HCT116 (cell line): ENCODE results near the gene INAFM1. TPM values are rescaled to one million over a fixed set of nuclear protein-coding genes. Genes with fewer than 3 reads are reported as not detected.

Source experiments
- ATAC-seq: fragments of 200-7000 bp; cut with Tn5 transposase; 2 replicates; pipeline ENCODE4 v1.9.1; 2020; ENCODE audit warnings: mild to moderate bottlenecking, moderate library complexity
- BruUV-seq: library from RNA; stranded (reverse); fragments of 400-500 nt; replicated peaks from 2 replicates; lab custom pipeline; 2021; lab: Mats Ljungman, UMichigan
- CTCF ChIA-PET: fragments of 300-600 bp; sonication (Branson Sonifier 250); formaldehyde crosslinking; loops from one replicate; lab custom pipeline; 2021; ENCODE audit warnings: antibody characterized with exemption; lab: Charles Lee
- POLR2A ChIA-PET: fragments of 300-600, 350-600 bp; sonication (Branson Sonifier 250); formaldehyde crosslinking; loops from one replicate; lab custom pipeline; 2021; ENCODE audit warnings: antibody characterized with exemption; lab: Charles Lee
- RAD21 ChIA-PET, 2 experiments: fragments of 300-600 bp; sonication (Branson Sonifier 250); formaldehyde crosslinking; loops; one replicate each; lab custom pipeline; 2023; ENCODE audit warnings: low total read pairs in 2 of 2; ENCODE audit not compliant: uncharacterized antibody in 2 of 2, unreplicated experiment in 2 of 2, low non-redundant PET in 1 of 2; lab: Charles Lee
- DNase-seq: peaks from one replicate; pipeline ENCODE4 v3.0.0-alpha.2; 2010; ENCODE audit warnings: low read depth, low spot score
- H2AFZ ChIP-seq: fragments of 200-600 bp; shearing (Covaris generic), sonication (generic); 2 replicates; pipeline ENCODE4 v1.6.1; 2017; ENCODE audit warnings: low read depth, mixed run types, mixed read lengths, antibody characterized with exemption, low read length; ENCODE audit not compliant: poor library complexity, severe bottlenecking
- H3K27ac ChIP-seq: 2 replicates; pipeline ENCODE4 v1.5.1; 2012; ENCODE audit warnings: low read depth, low read length
- H3K27me3 ChIP-seq: fragments of 200-600 bp; sonication (generic); 2 replicates; pipeline ENCODE4 v1.6.1; 2016; ENCODE audit warnings: mixed run types, low read length, mixed read lengths; ENCODE audit not compliant: insufficient read depth
- H3K36me3 ChIP-seq, 2 experiments: fragments of 200-500 bp in 1 of 2; fragments of 200-600 bp in 1 of 2; sonication (Bioruptor generic) in 1 of 2; sonication (generic) in 1 of 2; 2 replicates each; pipeline versions ENCODE4 v1.5.1 to v1.6.1; 2014 to 2016; ENCODE audit warnings: low read length in 2 of 2, inconsistent platforms in 1 of 2, mixed read lengths in 1 of 2, mixed run types in 1 of 2; ENCODE audit not compliant: insufficient read depth in 2 of 2, control insufficient read depth in 1 of 2
- H3K4me1 ChIP-seq, 2 experiments: fragments of 200-600 bp in 1 of 2; sonication (generic) in 1 of 2; 2 replicates each; pipeline versions ENCODE4 v1.5.1 to v1.6.1; 2012 to 2017; ENCODE audit warnings: low read length in 2 of 2, inconsistent platforms in 1 of 2, mild to moderate bottlenecking in 1 of 2, mixed read lengths in 1 of 2, mixed run types in 1 of 2, moderate library complexity in 1 of 2; ENCODE audit not compliant: insufficient read depth in 2 of 2, control insufficient read depth in 1 of 2
- H3K4me2 ChIP-seq: fragments of 200-600 bp; sonication (generic); 2 replicates; pipeline ENCODE4 v1.6.1; 2017; ENCODE audit warnings: mixed run types, low read length, mixed read lengths
- H3K4me3 ChIP-seq, 2 experiments: fragments of 200-600 bp in 1 of 2; sonication (generic) in 1 of 2; replicated peaks in 1 of 2; 2 replicates each; pipeline ENCODE4 v1.5.1; 2011 to 2016; ENCODE audit warnings: low read length in 2 of 2, control low read depth in 1 of 2, low read depth in 1 of 2, mild to moderate bottlenecking in 1 of 2, mixed read lengths in 1 of 2, mixed run types in 1 of 2
- H3K79me2 ChIP-seq: fragments of 200-600 bp; sonication (generic); 2 replicates; pipeline ENCODE4 v1.6.1; 2017; ENCODE audit warnings: mild to moderate bottlenecking, mixed run types, low read length, moderate library complexity, mixed read lengths; ENCODE audit not compliant: insufficient read depth
- H3K9ac ChIP-seq: fragments of 200-600 bp; sonication (generic); 2 replicates; pipeline ENCODE4 v1.6.1; 2016; ENCODE audit warnings: low read length, mixed read lengths
- H3K9me2 ChIP-seq: fragments of 200-600 bp; sonication (generic), shearing (Covaris generic); 2 replicates; pipeline ENCODE4 v1.6.1; 2017; ENCODE audit warnings: mixed run types, mild to moderate bottlenecking, moderate library complexity; ENCODE audit not compliant: insufficient read depth
- H3K9me3 ChIP-seq, 2 experiments: fragments of 200-500 bp in 1 of 2; fragments of 200-600 bp in 1 of 2; sonication (Bioruptor generic) in 1 of 2; sonication (generic) in 1 of 2; 2 replicates each; pipeline ENCODE4 v1.6.1; 2014 to 2017; ENCODE audit warnings: low read length in 2 of 2, mixed read lengths in 2 of 2, inconsistent platforms in 1 of 2, low read depth in 1 of 2, mild to moderate bottlenecking in 1 of 2, mixed run types in 1 of 2, moderate library complexity in 1 of 2; ENCODE audit not compliant: control insufficient read depth in 1 of 2, insufficient read depth in 1 of 2
- H4K20me1 ChIP-seq: fragments of 200-600 bp; sonication (generic), shearing (Covaris generic); 2 replicates; pipeline ENCODE4 v1.6.1; 2017; ENCODE audit warnings: mixed run types, mild to moderate bottlenecking, moderate library complexity; ENCODE audit not compliant: insufficient read depth
- CBX3 ChIP-seq: IDR thresholded peaks from 2 replicates; pipeline ENCODE4 v1.6.1; 2012; ENCODE audit warnings: low read depth
- CEBPB ChIP-seq: IDR thresholded peaks from 2 replicates; pipeline ENCODE4 v1.6.1; 2012; ENCODE audit warnings: low read depth
- EGR1 ChIP-seq: IDR thresholded peaks from 2 replicates; pipeline ENCODE4 v1.6.1; 2012; ENCODE audit warnings: low read depth
- JUND ChIP-seq: IDR thresholded peaks from 2 replicates; pipeline ENCODE4 v1.6.1; 2012
- POLR2AphosphoS5 ChIP-seq: IDR thresholded peaks from 2 replicates; pipeline ENCODE4 v1.6.1; 2011; ENCODE audit warnings: mild to moderate bottlenecking, low read depth, low read length, moderate library complexity
- RAD21 ChIP-seq: IDR thresholded peaks from 2 replicates; pipeline ENCODE4 v1.6.1; 2012; ENCODE audit warnings: low read depth, mild to moderate bottlenecking
- REST ChIP-seq: IDR thresholded peaks from 2 replicates; pipeline ENCODE4 v1.6.1; 2012; ENCODE audit warnings: low read depth
- intact Hi-C: fragments of 100-400 bp; cut with micrococcal nuclease; formaldehyde crosslinking; loops from 2 replicates; pipeline ENCODE4 v1.10.0; 2022
- total RNA-seq: library from RNA; stranded (reverse); gene quantifications from one replicate; pipeline ENCODE4 v1.2.1, GENCODE V29; 2021; ENCODE audit not compliant: unreplicated experiment
- TF ChIP-seq, protein P1 (sequence below), 3 experiments: fragments of 200-600 bp in 1 of 3; sonication (generic) in 1 of 3; IDR thresholded peaks in 2 of 3; conservative IDR thresholded peaks in 1 of 3; 2 replicates each; pipeline ENCODE4 v1.5.1; 2012 to 2017; ENCODE audit warnings: low read depth in 2 of 3, low read length in 2 of 3, antibody characterized with exemption in 1 of 3, borderline replicate concordance in 1 of 3, control low read depth in 1 of 3, mild to moderate bottlenecking in 1 of 3, mixed read lengths in 1 of 3, mixed run types in 1 of 3, moderate library complexity in 1 of 3; ENCODE audit not compliant: insufficient read depth in 1 of 3

INAFM1 gene
- total RNA-seq, 1 experiment from 2014 or later: 22.9 TPM

DNA sequence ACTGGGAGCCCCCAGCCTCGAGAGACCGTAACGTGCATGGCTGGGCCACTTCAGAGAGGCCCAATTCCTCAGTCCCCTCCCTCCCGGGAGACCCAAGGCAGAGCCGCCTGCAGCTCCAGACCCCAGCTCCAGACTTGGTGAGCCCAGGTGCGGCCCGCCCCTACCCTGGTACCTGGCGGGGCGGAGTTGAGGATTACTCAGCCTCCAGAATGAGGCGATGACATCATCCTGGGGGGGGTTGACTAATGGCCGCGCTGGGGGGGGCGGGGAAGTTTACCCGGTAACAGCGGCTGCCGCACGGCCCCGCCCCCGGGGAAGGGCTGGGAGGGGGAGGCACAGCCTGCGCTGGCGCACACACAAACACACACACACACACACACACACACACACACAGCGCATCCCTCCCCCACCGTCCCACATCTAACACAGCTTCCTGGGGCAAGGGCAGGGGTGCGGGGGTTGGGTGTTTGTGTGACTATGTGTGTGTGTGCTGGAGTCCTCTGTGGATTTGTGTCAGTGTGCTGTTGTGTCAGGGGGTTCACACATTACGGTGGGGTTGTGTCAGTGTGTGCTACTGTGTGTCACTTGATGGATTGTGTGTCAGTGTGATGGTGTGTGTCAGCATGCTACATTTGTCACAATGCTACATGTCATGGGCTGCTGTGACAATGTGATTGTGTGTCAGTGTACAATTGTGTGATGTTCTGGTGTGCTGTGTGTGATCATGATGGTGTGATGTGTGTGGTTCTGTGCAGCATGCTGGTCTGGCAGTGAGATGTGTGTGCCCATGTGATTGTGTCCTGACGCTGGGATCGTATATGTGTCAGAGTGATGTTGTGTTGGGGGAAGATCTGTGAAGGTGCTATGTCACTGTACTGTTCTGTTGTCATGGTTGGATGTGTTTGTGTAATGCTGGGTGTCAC lies 33.4 kb upstream of the INAFM1 start (continued):
- TF ChIP-seq REST (no peak), CBX3 (peak; percentile 35; the same call in 1 of the 2 replicates), EGR1 (peak; percentile 35; the same call in 1 of the 2 replicates)

GRCh38 chr19:47241919-47242577 lies 32.6 kb upstream of the INAFM1 start:
- TF ChIP-seq POLR2AphosphoS5 (peak; percentile 56; the same call in 1 of the 2 replicates), CEBPB (no peak), RAD21 (no peak), JUND (no peak), CBX3 (0 out of 2 replicates have a peak, but pooled peaks have one; percentile 4)
- TF ChIP-seq, protein P1, sequence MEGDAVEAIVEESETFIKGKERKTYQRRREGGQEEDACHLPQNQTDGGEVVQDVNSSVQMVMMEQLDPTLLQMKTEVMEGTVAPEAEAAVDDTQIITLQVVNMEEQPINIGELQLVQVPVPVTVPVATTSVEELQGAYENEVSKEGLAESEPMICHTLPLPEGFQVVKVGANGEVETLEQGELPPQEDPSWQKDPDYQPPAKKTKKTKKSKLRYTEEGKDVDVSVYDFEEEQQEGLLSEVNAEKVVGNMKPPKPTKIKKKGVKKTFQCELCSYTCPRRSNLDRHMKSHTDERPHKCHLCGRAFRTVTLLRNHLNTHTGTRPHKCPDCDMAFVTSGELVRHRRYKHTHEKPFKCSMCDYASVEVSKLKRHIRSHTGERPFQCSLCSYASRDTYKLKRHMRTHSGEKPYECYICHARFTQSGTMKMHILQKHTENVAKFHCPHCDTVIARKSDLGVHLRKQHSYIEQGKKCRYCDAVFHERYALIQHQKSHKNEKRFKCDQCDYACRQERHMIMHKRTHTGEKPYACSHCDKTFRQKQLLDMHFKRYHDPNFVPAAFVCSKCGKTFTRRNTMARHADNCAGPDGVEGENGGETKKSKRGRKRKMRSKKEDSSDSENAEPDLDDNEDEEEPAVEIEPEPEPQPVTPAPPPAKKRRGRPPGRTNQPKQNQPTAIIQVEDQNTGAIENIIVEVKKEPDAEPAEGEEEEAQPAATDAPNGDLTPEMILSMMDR (IDR thresholded peaks at IDR 0.05 in 2 of 3, conservative IDR thresholded peaks at IDR 0.05 in 1 of 3; ENCODE audit: borderline replicate concordance in 1 of 3, insufficient read depth in 1 of 3, low read depth in 2 of 3, low read length in 2 of 3): no peak
- Histone ChIP-seq H3K9me3 (no peaks in the 10 kb centered on the region), H3K4me1 (peaks cover 28 to 44% of the 10 kb centered on the region in 2 experiments), H3K27ac (peak overlapping the region; percentile 42; the same call in 1 of the 2 replicates), H3K9ac (peak overlapping the region; percentile 43; the same call in 1 of the 2 replicates), H4K20me1 (no peaks in the 10 kb centered on the region), H3K9me2 (no peaks in the 10 kb centered on the region), H3K36me3 (no peaks in the 10 kb centered on the region), H3K27me3 (no peaks in the 10 kb centered on the region), H3K4me3 (no peak overlapping the region; a peak in 1 of 4 replicates), H2AFZ (no peak overlapping the region), H3K79me2 (no peaks in the 10 kb centered on the region), H3K4me2 (peak overlapping the region; percentile 73)
- RAD21 ChIA-PET: no interaction called here
- no TSS peak for BruUV-seq
- CTCF ChIA-PET: no interaction called here
- POLR2A ChIA-PET: interaction anchor here (1.3 kb wide), 1 partner anchor 15 kb away, joined by 3 read pairs; the partner anchor contains the start of gene CCDC9
- no peak for ATAC-seq
- DNase-seq: no peak
- intact Hi-C loops: no loop called here
